IMR-90 (cell line): ENCODE data around the gene ENTPD1. TPM values are rescaled to one million over a fixed set of nuclear protein-coding genes. Genes with fewer than 3 reads are reported as not detected.

Experiments used
- ATAC-seq: fragments of 200-7000 bp; cut with Tn5 transposase; 2 replicates; pipeline ENCODE4 v1.9.1; 2020; ENCODE audit warnings: low read depth, mild to moderate bottlenecking, moderate library complexity
- BruUV-seq: library from RNA; stranded (reverse); fragments of 400-500 nt; replicated peaks from 2 replicates; lab custom pipeline; 2021; lab: Mats Ljungman, UMichigan
- CTCF ChIA-PET: fragments of 300-600 bp; formaldehyde crosslinking; extraction: SDS; loops from one replicate; lab custom pipeline; 2021; ENCODE audit warnings: antibody characterized with exemption; lab: Yijun Ruan, JAX
- POLR2A ChIA-PET: fragments of 300-600 bp; sonication (Branson Sonifier 250); formaldehyde crosslinking; loops from one replicate; lab custom pipeline; 2022; ENCODE audit warnings: antibody characterized with exemption; ENCODE audit not compliant: unreplicated experiment; lab: Charles Lee
- DNase-seq: peaks from one replicate; pipeline ENCODE4 v3.0.0; 2013
- H2AFZ ChIP-seq: replicated peaks from 2 replicates; pipeline ENCODE3; 2013; ENCODE audit warnings: low read length, mild to moderate bottlenecking; ENCODE audit not compliant: poor library complexity
- H2AK5ac ChIP-seq: 2 replicates; pipeline ENCODE4 v1.6.1; 2013; ENCODE audit warnings: low read depth, low read length, inconsistent platforms
- H2AK9ac ChIP-seq: replicated peaks from 2 replicates; pipeline ENCODE3; 2013; ENCODE audit warnings: mild to moderate bottlenecking, low read depth, low read length, moderate library complexity; ENCODE audit not compliant: poor library complexity
- H2BK120ac ChIP-seq: 2 replicates; pipeline ENCODE4 v1.6.1; 2013; ENCODE audit warnings: low read depth, low read length, inconsistent platforms
- H2BK15ac ChIP-seq: 3 replicates; pipeline ENCODE4 v1.6.1; 2013; ENCODE audit warnings: low read depth, low read length, inconsistent platforms
- H2BK20ac ChIP-seq: 2 replicates; pipeline ENCODE4 v1.6.1; 2013; ENCODE audit warnings: low read depth, mild to moderate bottlenecking, inconsistent platforms, low read length, moderate library complexity
- H2BK5ac ChIP-seq: 2 replicates; pipeline ENCODE4 v1.6.1; 2013; ENCODE audit warnings: mild to moderate bottlenecking, low read depth, low read length, inconsistent platforms; ENCODE audit not compliant: poor library complexity, severe bottlenecking
- H3K14ac ChIP-seq: replicated peaks from 2 replicates; pipeline ENCODE4 v1.6.1; 2013; ENCODE audit warnings: low read depth, low read length, inconsistent platforms
- H3K18ac ChIP-seq: 2 replicates; pipeline ENCODE4 v1.6.1; 2013; ENCODE audit warnings: low read depth, low read length, control low read depth
- H3K23ac ChIP-seq: 2 replicates; pipeline ENCODE4 v1.6.1; 2013; ENCODE audit warnings: low read depth, low read length, inconsistent platforms
- H3K27ac ChIP-seq: 2 replicates; pipeline ENCODE4 v1.5.1; 2013; ENCODE audit warnings: mild to moderate bottlenecking, control low read depth, low read length; ENCODE audit not compliant: insufficient read depth
- H3K27me3 ChIP-seq: 2 replicates; pipeline ENCODE4 v1.6.1; 2013; ENCODE audit warnings: low read length; ENCODE audit not compliant: control insufficient read depth, insufficient read depth
- H3K36me3 ChIP-seq: 2 replicates; pipeline ENCODE4 v1.6.1; 2013; ENCODE audit warnings: low read length, mixed read lengths; ENCODE audit not compliant: control insufficient read depth, insufficient read depth
- H3K4ac ChIP-seq: 2 replicates; pipeline ENCODE4 v1.6.1; 2013; ENCODE audit warnings: low read depth, low read length, inconsistent platforms
- H3K4me1 ChIP-seq: 2 replicates; pipeline ENCODE4 v1.6.1; 2013; ENCODE audit warnings: low read length, mixed read lengths; ENCODE audit not compliant: control insufficient read depth, insufficient read depth
- H3K4me2 ChIP-seq: 2 replicates; pipeline ENCODE4 v1.6.1; 2013; ENCODE audit warnings: low read depth, mild to moderate bottlenecking, control low read depth, low read length, moderate library complexity
- H3K4me3 ChIP-seq: 2 replicates; pipeline ENCODE4 v1.5.1; 2013; ENCODE audit warnings: low read depth, mild to moderate bottlenecking, control low read depth, low read length, moderate library complexity; ENCODE audit not compliant: insufficient read depth
- H3K56ac ChIP-seq: 2 replicates; pipeline ENCODE4 v1.6.1; 2013; ENCODE audit warnings: low read length, inconsistent platforms; ENCODE audit not compliant: insufficient read depth; ENCODE audit errors: extremely low read depth
- H3K79me1 ChIP-seq, 2 experiments: 2 replicates each; pipeline ENCODE4 v1.6.1; 2013; ENCODE audit warnings: low read length in 2 of 2, inconsistent platforms in 1 of 2, low read depth in 1 of 2
- H3K9ac ChIP-seq: 2 replicates; pipeline ENCODE4 v1.6.1; 2013; ENCODE audit warnings: low read depth, low read length, control low read depth
- H3K9me1 ChIP-seq: 2 replicates; pipeline ENCODE4 v1.6.1; 2013; ENCODE audit warnings: low read length, inconsistent platforms; ENCODE audit not compliant: insufficient read depth
- H3K9me3 ChIP-seq: 2 replicates; pipeline ENCODE4 v1.6.1; 2013; ENCODE audit warnings: low read length; ENCODE audit not compliant: control insufficient read depth, insufficient read depth
- H4K20me1 ChIP-seq: 2 replicates; pipeline ENCODE4 v1.6.1; 2013; ENCODE audit warnings: low read length, inconsistent platforms; ENCODE audit not compliant: insufficient read depth
- H4K5ac ChIP-seq: 2 replicates; pipeline ENCODE4 v1.6.1; 2013; ENCODE audit warnings: mild to moderate bottlenecking, low read depth, low read length, control low read depth
- H4K8ac ChIP-seq, 2 experiments: 2 replicates each; pipeline ENCODE4 v1.6.1; 2013; ENCODE audit warnings: low read depth in 2 of 2, low read length in 2 of 2, control low read depth in 1 of 2, inconsistent platforms in 1 of 2
- H4K91ac ChIP-seq: 2 replicates; pipeline ENCODE4 v1.6.1; 2013; ENCODE audit warnings: low read depth, low read length, inconsistent platforms; ENCODE audit not compliant: insufficient read depth
- BHLHE40 ChIP-seq: fragments of 150-350 bp; IDR thresholded peaks from 2 replicates; pipeline ENCODE4 v1.6.1; 2016; ENCODE audit warnings: mild to moderate bottlenecking, low read depth, low read length
- CEBPB ChIP-seq: IDR thresholded peaks from 2 replicates; pipeline ENCODE4 v1.6.1; 2012; ENCODE audit warnings: low read depth, low read length, improper control_type of control experiment
- CHD1 ChIP-seq: IDR thresholded peaks from 2 replicates; pipeline ENCODE4 v1.6.1; 2012; ENCODE audit warnings: low read depth, low read length, improper control_type of control experiment
- CTCF ChIP-seq: conservative IDR thresholded peaks from 2 replicates; pipeline ENCODE4 v1.5.1; 2012; ENCODE audit warnings: mild to moderate bottlenecking, low read depth, low read length, improper control_type of control experiment
- ELK1 ChIP-seq: fragments of 150-350 bp; IDR thresholded peaks from 2 replicates; pipeline ENCODE4 v1.6.1; 2016; ENCODE audit warnings: low read depth, mild to moderate bottlenecking, low read length, moderate library complexity, borderline replicate concordance
- FOS ChIP-seq: fragments of 150-350 bp; IDR thresholded peaks from 2 replicates; pipeline ENCODE4 v1.6.1; 2016; ENCODE audit warnings: low read depth, low read length
- MAZ ChIP-seq: IDR thresholded peaks from 2 replicates; pipeline ENCODE4 v1.6.1; 2012; ENCODE audit warnings: low read depth, mild to moderate bottlenecking, low read length, improper control_type of control experiment, moderate library complexity, borderline replicate concordance
- MXI1 ChIP-seq: IDR thresholded peaks from 2 replicates; pipeline ENCODE4 v1.6.1; 2012; ENCODE audit warnings: low read depth, mild to moderate bottlenecking, low read length, moderate library complexity, borderline replicate concordance
- NFE2L2 ChIP-seq: fragments of 150-350 bp; IDR thresholded peaks from 2 replicates; pipeline ENCODE4 v1.6.1; 2016; ENCODE audit warnings: low read depth, mild to moderate bottlenecking, low read length
- POLR2A ChIP-seq: IDR thresholded peaks from 2 replicates; pipeline ENCODE4 v1.6.1; 2012; ENCODE audit warnings: mild to moderate bottlenecking, low read depth, low read length
- RAD21 ChIP-seq: IDR thresholded peaks from 2 replicates; pipeline ENCODE4 v1.6.1; 2012; ENCODE audit warnings: low read length, improper control_type of control experiment
- RCOR1 ChIP-seq: IDR thresholded peaks from 2 replicates; pipeline ENCODE4 v1.6.1; 2012; ENCODE audit warnings: mild to moderate bottlenecking, low read length, improper control_type of control experiment; ENCODE audit not compliant: insufficient replicate concordance
- RFX5 ChIP-seq: IDR thresholded peaks from 2 replicates; pipeline ENCODE4 v1.8.0; 2012; ENCODE audit warnings: low read depth, mild to moderate bottlenecking, low read length, moderate library complexity
- SMC3 ChIP-seq: fragments of 150-350 bp; IDR thresholded peaks from 2 replicates; pipeline ENCODE4 v1.6.1; 2016; ENCODE audit warnings: low read depth, mild to moderate bottlenecking, antibody characterized with exemption, low read length, moderate library complexity
- USF2 ChIP-seq: fragments of 150-350 bp; IDR thresholded peaks from 2 replicates; pipeline ENCODE4 v1.6.1; 2017; ENCODE audit warnings: mild to moderate bottlenecking, antibody characterized with exemption, low read length, low read depth
- dilution Hi-C: fragments of 300-500 bp; cut with HindIII; formaldehyde crosslinking; loops from one replicate; pipeline ENCODE4 v1.14.3; 2018; ENCODE audit warnings: low sequenced_read_pairs; ENCODE audit not compliant: unreplicated experiment
- in situ Hi-C: fragments of 300-500 bp; cut with MboI; formaldehyde crosslinking; loops from 3 replicates; pipeline ENCODE4 v1.14.3; 2019; ENCODE audit warnings: low sequenced_read_pairs, inconsistent platforms, mixed read lengths
- intact Hi-C: fragments of 100-400 bp; cut with micrococcal nuclease; formaldehyde crosslinking; loops from 2 replicates; pipeline ENCODE4 v1.10.0; 2022
- polyA plus RNA-seq, 3 experiments: library from polyadenylated mRNA; depleted of rRNA; stranded (reverse); fragments of >200 nt; gene quantifications; 2 replicates each; pipeline ENCODE4 v1.2.3, GENCODE V29; 2012; ENCODE audit warnings: low replicate concordance in 1 of 3
- total RNA-seq: library from RNA; depleted of rRNA; stranded (reverse); fragments of >200 nt; gene quantifications from 2 replicates; pipeline ENCODE4 v1.2.3, GENCODE V29; 2012

The ENTPD1 gene
- total and polyA plus RNA-seq, 2 of the 4 experiments (the other 2 are of a cell fraction) = under 0.01 TPM; not detected in 1

- no TSS peak for BruUV-seq
- in situ Hi-C loops (no loop called here), intact Hi-C loops (no loop called here), dilution Hi-C loops (no loop called here)
- no peak overlapping the region for H3K4me2 ChIP-seq
- CTCF ChIA-PET = interaction anchor here (0.6 to 0.8 kb wide), 2 partner anchors 188 to 372 kb away, joined by 3 to 6 read pairs; partner anchors contain the start of gene TCTN3
- no peaks in the 10 kb centered on the region for H3K36me3 ChIP-seq
- DNase-seq = no peak
- H2AFZ ChIP-seq = no peak overlapping the region
- H3K56ac ChIP-seq = no peak overlapping the region
- no peak overlapping the region for H2AK9ac ChIP-seq
- POLR2A ChIA-PET = no interaction called here
- H3K79me1 ChIP-seq = no peaks in the 10 kb centered on the region
- no peak overlapping the region for H3K18ac ChIP-seq
- no peak overlapping the region for H3K14ac ChIP-seq
- no peak overlapping the region for H3K4ac ChIP-seq
- no peak overlapping the region for H2BK5ac ChIP-seq
- H2BK120ac ChIP-seq = no peak overlapping the region
- H2BK20ac ChIP-seq = no peak overlapping the region
- H4K20me1 ChIP-seq = no peaks in the 10 kb centered on the region
- H3K9me3 ChIP-seq = no peaks in the 10 kb centered on the region
- no peak overlapping the region for H3K9ac ChIP-seq
- H3K27ac ChIP-seq = no peak overlapping the region
- H3K23ac ChIP-seq = no peak overlapping the region
- TF ChIP-seq RAD21 (no peak), RCOR1 (no peak), FOS (no peak), USF2 (no peak), NFE2L2 (no peak), SMC3 (no peak), RFX5 (no peak), ELK1 (no peak), MAZ (no peak), CHD1 (no peak), BHLHE40 (no peak), MXI1 (no peak), POLR2A (no peak), CTCF (no peak), CEBPB (no peak)
- no peak; the same call in 1 of the 2 replicates for ATAC-seq
- no peak overlapping the region for H2BK15ac ChIP-seq
- H3K27me3 ChIP-seq = no peaks in the 10 kb centered on the region
- no peaks in the 10 kb centered on the region for H3K4me1 ChIP-seq
- H4K8ac ChIP-seq = no peak overlapping the region
- H2AK5ac ChIP-seq = no peak overlapping the region
- H4K91ac ChIP-seq = no peak overlapping the region
- H3K9me1 ChIP-seq = no peaks in the 10 kb centered on the region
- no peak overlapping the region for H3K4me3 ChIP-seq
- no peak overlapping the region for H4K5ac ChIP-seq
Observed at GRCh38 chr10:95881316-95881715, 125.4 kb downstream of the ENTPD1 start.
